22Rv1 (cell line): ENCODE results near the gene ZNF662.

ENCODE experiments used
- ZFX ChIP-seq: fragments of 450-650 bp; IDR thresholded peaks from 2 replicates; pipeline ENCODE4 v1.6.1; 2017; ENCODE audit warnings: antibody characterized with exemption, borderline replicate concordance
- TF ChIP-seq, protein P1 (sequence below): fragments of 450-650 bp; IDR thresholded peaks from 2 replicates; pipeline ENCODE4 v1.5.1; 2017; ENCODE audit warnings: mild to moderate bottlenecking

DNA sequence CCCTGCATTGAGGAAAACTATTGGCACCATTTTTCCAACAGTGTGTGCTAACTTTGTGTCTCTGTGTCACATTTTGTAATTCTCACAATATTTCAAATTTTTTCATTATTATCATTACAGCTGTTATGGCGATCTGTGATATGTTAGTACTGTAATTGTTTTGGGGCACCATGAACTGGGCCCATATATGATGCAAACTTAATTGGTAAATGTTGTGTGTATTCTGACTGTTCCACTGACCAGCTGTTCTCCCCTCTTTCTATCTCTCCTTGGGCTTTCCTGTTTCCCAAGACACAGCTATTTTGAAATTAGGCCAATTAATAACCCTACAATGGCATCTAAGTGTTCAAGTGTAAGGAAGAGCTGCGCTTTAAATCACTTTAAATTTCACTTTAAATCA lies 28.1 kb upstream of the ZNF662 start:
- TF ChIP-seq, protein P1, sequence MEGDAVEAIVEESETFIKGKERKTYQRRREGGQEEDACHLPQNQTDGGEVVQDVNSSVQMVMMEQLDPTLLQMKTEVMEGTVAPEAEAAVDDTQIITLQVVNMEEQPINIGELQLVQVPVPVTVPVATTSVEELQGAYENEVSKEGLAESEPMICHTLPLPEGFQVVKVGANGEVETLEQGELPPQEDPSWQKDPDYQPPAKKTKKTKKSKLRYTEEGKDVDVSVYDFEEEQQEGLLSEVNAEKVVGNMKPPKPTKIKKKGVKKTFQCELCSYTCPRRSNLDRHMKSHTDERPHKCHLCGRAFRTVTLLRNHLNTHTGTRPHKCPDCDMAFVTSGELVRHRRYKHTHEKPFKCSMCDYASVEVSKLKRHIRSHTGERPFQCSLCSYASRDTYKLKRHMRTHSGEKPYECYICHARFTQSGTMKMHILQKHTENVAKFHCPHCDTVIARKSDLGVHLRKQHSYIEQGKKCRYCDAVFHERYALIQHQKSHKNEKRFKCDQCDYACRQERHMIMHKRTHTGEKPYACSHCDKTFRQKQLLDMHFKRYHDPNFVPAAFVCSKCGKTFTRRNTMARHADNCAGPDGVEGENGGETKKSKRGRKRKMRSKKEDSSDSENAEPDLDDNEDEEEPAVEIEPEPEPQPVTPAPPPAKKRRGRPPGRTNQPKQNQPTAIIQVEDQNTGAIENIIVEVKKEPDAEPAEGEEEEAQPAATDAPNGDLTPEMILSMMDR: no peak
- no peak for TF ChIP-seq ZFX
